Keratinocyte (primary cell): ENCODE results near the gene RNF175.

Source experiments
- CTCF ChIP-seq, 3 experiments: IDR thresholded peaks in 1 of 3; conservative IDR thresholded peaks in 1 of 3; optimal IDR thresholded peaks in 1 of 3; 2 replicates in 2 of 3; 3 replicates in 1 of 3; pipeline versions ENCODE3 to v1.5.1; 2011; ENCODE audit warnings: low read length in 3 of 3, mild to moderate bottlenecking in 3 of 3, moderate library complexity in 2 of 3, control low read depth in 1 of 3, inconsistent platforms in 1 of 3; ENCODE audit not compliant: insufficient read depth in 2 of 3; ENCODE audit errors: extremely low read depth in 1 of 3
- EZH2 ChIP-seq: IDR thresholded peaks from one replicate; pipeline ENCODE4 v1.6.1; 2012; ENCODE audit warnings: inconsistent platforms, mild to moderate bottlenecking, low read length, moderate library complexity

GRCh38 chr4:153669838-153670237 lies 90.0 kb downstream of the RNF175 start:
- TF ChIP-seq CTCF (optimal IDR thresholded peaks at IDR 0.05 in 1 of 3, IDR thresholded peaks at IDR 0.05 in 1 of 3, conservative IDR thresholded peaks at IDR 0.05 in 1 of 3; ENCODE audit: extremely low read depth in 1 of 3, insufficient read depth in 2 of 3, low read length in 3 of 3): no peak
- TF ChIP-seq EZH2: no peak
